ENCODE data around the gene RETREG1.
"Not testable (repeated sequence)": the region's sequence is repeated elsewhere in the genome, so short reads cannot be mapped to it uniquely, and the experiment has no call there.

The RETREG1 gene

DNA sequence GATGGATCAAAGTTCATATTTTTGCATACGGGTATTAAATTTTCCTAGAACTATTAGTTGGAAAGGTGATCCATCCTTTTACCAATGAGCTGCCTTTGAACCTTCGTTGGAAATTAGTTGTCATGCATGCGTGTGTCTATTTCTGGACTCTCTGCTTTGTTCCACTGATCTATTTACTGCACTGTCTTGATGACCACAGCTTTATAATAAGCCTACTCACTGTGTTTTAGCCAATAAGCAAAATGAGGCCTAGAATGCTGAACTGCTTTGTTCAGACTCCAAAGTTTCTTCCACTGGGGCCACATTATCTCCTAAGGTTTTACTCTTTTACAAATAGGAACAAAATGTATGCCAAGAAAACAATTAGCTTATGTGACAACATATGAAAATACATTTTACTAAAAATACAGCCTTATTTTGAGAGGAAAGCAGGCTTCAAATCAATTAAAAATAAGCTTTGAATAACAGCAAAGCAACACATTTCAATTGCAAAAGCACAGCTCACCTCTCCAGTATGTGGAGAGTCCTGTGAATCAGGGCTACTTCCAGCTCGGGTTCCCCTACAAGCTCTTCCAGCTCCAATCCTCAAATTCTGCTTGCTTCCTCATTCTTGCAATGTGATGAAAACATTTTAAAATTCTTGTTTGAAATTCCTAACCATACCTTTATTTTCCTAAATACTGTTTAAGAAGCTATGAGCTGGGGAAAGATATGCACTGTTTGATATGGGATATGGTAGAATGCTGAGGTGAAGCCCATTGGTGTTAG, 72.0 kb downstream of the RETREG1 start:
- no peak overlapping the region for H3K4me3 ChIP-seq (replicated peaks; ENCODE audit: low read depth, low read length)
- no peak for DNase-seq (ENCODE audit: low read depth)
- TF ChIP-seq, protein P1, sequence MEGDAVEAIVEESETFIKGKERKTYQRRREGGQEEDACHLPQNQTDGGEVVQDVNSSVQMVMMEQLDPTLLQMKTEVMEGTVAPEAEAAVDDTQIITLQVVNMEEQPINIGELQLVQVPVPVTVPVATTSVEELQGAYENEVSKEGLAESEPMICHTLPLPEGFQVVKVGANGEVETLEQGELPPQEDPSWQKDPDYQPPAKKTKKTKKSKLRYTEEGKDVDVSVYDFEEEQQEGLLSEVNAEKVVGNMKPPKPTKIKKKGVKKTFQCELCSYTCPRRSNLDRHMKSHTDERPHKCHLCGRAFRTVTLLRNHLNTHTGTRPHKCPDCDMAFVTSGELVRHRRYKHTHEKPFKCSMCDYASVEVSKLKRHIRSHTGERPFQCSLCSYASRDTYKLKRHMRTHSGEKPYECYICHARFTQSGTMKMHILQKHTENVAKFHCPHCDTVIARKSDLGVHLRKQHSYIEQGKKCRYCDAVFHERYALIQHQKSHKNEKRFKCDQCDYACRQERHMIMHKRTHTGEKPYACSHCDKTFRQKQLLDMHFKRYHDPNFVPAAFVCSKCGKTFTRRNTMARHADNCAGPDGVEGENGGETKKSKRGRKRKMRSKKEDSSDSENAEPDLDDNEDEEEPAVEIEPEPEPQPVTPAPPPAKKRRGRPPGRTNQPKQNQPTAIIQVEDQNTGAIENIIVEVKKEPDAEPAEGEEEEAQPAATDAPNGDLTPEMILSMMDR (IDR thresholded peaks at IDR 0.05; ENCODE audit: low read length, missing control alignments), result no peak

DNA sequence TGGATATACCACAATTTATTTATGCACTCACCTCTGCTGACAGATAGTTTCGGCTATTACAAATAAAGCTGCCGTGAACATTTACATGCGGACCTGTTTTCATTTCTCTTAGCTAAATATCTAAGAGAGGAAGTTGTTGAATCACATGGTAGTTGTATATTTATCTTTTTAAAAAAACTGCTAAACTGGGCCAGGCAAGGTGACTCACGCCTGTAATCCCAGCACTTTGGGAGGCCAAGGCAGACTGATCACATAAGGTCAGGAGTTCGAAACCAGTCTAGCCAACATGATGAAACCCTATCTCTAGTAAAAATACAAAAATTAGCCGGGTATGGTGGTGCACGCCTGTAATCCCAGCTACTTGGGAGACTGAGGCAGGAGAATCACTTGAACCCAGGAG, 73.6 kb downstream of the RETREG1 start:
- DNase-seq (ENCODE audit: low read depth), result peak; percentile 31
- not testable (repeated sequence) for H3K4me3 ChIP-seq (replicated peaks; ENCODE audit: low read depth, low read length)

DNA sequence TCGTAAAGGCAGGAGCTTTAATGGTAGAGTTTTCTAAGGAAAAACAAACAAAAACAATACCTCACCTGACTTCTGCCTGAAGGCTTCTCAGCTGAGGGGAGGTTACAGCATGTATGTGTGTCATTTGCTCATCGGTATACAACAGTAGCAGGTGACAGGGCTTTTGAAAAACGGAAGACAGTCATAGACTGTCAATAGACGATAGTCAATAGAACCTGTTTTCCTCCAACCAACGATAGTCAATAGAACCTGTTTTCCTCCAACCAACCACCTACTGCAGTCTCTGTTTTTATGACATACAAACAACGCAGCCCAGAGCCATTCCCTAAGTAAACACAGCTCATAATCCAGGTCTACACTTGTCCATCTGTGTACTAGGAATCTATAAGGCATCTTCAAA, 74.6 kb downstream of the RETREG1 start:
- H3K4me3 ChIP-seq (replicated peaks; ENCODE audit: low read depth, low read length), result no peak overlapping the region
- TF ChIP-seq, protein P1 (IDR thresholded peaks at IDR 0.05; ENCODE audit: low read length, missing control alignments), result no peak
- no peak for DNase-seq (ENCODE audit: low read depth)

DNA sequence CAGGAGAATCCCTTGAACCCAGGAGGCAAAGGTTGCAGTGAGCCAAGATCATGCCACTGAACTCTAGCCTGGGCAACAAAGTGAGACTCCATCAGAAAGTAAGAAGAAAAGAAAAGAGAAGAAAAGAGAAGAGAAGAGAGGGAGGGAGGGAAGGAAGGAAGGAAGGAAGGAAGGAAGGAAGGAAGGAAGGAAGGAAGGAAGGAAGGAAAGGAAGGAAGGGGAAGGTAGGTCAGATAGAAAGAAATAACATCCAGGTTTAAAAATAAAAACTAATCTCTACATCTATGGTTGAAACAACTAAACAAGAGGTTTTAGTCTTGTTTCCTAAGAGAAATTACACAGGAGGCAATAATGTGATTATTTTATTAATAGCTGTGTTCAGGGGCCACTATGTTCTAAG, 75.2 kb downstream of the RETREG1 start:
- DNase-seq (ENCODE audit: low read depth); H3K4me3 ChIP-seq (replicated peaks; ENCODE audit: low read depth, low read length): not testable (repeated sequence)

DNA sequence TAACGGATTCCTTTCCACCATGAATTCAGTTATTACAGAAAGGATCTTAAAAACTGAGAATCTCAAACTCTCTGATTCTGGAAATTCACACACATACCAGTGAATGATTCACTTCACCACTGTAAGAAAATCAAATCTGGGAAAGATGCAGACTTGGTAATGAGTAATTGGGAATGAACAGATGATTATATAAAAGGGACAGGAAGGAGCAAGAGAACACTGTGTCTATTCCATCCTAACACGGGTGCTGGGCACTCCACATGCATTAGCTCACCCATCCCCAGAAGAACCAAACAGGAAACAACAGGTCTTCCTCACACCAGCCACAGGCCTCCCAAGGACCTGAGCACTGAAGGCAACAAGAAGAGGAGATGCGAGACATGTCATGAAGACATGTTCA, 76.4 kb downstream of the RETREG1 start:
- DNase-seq (ENCODE audit: low read depth), result peak; percentile 28
- TF ChIP-seq, protein P1 (IDR thresholded peaks at IDR 0.05; ENCODE audit: low read length, missing control alignments), result no peak
- H3K4me3 ChIP-seq (replicated peaks; ENCODE audit: low read depth, low read length), result no peak overlapping the region

DNA sequence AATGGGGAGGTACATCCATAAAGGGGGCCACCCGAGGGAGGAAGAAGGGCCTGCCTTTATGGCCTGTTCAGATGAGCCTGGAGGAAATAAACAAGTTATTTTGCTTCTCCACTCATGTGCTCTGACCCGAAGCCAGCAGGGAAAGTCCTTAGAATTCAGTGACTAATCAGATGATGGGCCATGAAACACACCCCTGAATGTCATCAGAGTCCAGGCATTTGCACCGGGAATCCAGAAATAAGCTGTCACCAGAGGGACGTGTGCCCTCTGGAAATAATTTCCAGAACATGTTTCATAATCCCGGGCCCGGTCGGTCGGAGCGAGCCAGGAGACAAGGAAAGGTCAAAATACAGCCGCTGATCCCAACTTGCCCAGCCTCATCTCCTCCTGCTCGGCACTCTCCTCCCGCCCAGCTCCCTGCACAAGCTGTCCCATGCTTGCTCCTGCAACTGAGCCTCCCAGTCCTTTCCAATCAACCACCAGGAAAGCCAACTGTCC, 77.6 kb downstream of the RETREG1 start:
- H3K4me3 ChIP-seq (replicated peaks; ENCODE audit: low read depth, low read length), result no peak overlapping the region
- TF ChIP-seq, protein P1 (IDR thresholded peaks at IDR 0.05; ENCODE audit: low read length, missing control alignments), result no peak
- peak; percentile 56 for DNase-seq (ENCODE audit: low read depth)

DNA sequence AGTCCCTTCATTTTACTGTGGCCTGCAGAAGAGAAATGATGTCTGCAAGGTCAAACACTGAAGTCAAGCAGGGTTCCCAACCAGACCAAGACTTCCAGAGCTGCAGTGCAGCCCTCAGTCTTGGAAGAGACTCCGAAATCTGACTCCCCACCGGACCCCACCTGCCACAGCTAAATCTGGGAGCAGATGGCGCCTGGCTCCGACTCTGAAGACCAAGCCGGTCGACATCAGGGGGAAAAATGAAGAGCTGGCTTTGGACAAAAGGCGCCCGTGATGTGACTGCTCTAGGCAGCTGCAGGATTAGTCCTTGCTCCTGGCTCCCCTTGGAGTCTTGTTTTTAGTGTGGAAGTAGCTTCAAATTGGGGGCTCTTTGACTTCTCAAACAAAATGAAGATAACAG, 78.8 kb downstream of the RETREG1 start:
- DNase-seq (ENCODE audit: low read depth), result no peak
- TF ChIP-seq, protein P1 (IDR thresholded peaks at IDR 0.05; ENCODE audit: low read length, missing control alignments), result no peak

DNA sequence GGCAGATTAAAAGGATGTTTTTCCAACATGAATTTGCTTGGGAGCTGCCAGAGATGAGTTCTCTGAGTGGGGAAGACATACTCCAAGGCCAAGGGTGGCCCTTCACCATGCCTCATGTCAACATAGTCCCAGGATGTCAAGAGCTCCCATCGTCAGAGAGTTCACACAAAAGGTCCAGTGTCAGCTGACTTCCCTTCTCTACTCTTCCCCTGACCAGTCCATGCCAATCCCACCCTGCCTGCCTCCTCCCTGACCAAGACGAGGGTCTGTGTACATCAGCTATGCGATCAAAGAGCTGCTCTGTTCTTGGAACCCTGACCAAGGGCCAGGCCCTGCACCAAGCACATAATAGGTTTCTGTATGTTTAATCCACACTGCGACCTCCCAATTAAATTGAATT, 80.0 kb downstream of the RETREG1 start:
- DNase-seq (ENCODE audit: low read depth), result no peak
- TF ChIP-seq, protein P1 (IDR thresholded peaks at IDR 0.05; ENCODE audit: low read length, missing control alignments), result no peak
- no peak overlapping the region for H3K4me3 ChIP-seq (replicated peaks; ENCODE audit: low read depth, low read length)

More for the DNA sequence above, 78.8 kb downstream of the RETREG1 start:
- no peak overlapping the region for H3K4me3 ChIP-seq (replicated peaks; ENCODE audit: low read depth, low read length)
